Measurements from ENCODE around the gene CDH1. TPM values are rescaled to one million over a fixed set of nuclear protein-coding genes. Genes with fewer than 3 reads are reported as not detected.

The CDH1 gene
- total and polyA plus RNA-seq, 12 donors, result 0.01 to 0.82 (median 0.34) TPM; not detected in 7

DNA sequence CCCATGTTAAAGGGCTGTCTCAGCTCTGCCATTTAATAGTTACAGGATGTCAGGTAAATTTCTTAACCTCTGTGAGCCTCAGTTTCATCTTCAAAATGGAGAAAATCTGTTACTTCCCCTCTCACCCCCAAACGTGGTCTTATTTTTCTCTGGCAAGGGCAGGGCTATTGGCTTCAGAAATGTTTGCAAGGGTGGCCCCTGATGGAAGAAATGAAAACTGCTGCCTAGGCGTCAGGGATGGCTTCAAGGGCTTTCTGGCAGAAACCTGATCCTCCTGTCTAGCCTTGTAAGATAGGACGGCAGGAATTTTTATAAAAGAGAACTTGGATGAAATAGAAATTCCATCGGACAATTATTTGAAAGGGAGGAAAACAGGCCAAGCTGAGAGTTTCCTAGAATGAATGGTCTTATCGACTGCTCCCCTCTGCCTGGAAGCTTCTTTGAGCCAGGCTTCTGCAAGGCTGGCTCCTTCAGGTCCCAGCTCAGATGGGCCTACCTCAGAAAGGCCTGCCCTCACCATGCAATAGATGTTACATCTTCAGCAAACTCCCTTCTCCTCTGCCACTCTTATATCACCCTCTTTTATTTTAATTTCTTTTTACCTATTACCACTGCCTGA lies 63.3 kb downstream of the CDH1 start:
- H3K27me3 ChIP-seq, result no peaks in the 10 kb centered on the region
- H3K36me3 ChIP-seq, result no peaks in the 10 kb centered on the region
- H3K9me3 ChIP-seq, result no peaks in the 10 kb centered on the region
- ATAC-seq, result peak in 6 of 8 donors; percentile 44 to 74 (median 61)
- H3K4me3 ChIP-seq, result no peak overlapping the region
- TF ChIP-seq, protein P1, sequence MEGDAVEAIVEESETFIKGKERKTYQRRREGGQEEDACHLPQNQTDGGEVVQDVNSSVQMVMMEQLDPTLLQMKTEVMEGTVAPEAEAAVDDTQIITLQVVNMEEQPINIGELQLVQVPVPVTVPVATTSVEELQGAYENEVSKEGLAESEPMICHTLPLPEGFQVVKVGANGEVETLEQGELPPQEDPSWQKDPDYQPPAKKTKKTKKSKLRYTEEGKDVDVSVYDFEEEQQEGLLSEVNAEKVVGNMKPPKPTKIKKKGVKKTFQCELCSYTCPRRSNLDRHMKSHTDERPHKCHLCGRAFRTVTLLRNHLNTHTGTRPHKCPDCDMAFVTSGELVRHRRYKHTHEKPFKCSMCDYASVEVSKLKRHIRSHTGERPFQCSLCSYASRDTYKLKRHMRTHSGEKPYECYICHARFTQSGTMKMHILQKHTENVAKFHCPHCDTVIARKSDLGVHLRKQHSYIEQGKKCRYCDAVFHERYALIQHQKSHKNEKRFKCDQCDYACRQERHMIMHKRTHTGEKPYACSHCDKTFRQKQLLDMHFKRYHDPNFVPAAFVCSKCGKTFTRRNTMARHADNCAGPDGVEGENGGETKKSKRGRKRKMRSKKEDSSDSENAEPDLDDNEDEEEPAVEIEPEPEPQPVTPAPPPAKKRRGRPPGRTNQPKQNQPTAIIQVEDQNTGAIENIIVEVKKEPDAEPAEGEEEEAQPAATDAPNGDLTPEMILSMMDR (IDR thresholded peaks at IDR 0.05), result peak; percentile 23 to 71 (median 54)
- peak in 1 of 2 donors; percentile 45 for DNase-seq
- WGBS, 2 donors, result 13 to 14% methylated on average over 5 of the region's 5 CpGs
- intact Hi-C loops (cut with DNase I), result loop anchor here in 6 of 10 donors (2.0 to 10.0 kb wide), 4 partner anchors 210 to 276 kb away; no protein-coding TSS in a partner anchor
- no peak overlapping the region for H3K27ac ChIP-seq
- no peaks in the 10 kb centered on the region for H3K4me1 ChIP-seq

DNA sequence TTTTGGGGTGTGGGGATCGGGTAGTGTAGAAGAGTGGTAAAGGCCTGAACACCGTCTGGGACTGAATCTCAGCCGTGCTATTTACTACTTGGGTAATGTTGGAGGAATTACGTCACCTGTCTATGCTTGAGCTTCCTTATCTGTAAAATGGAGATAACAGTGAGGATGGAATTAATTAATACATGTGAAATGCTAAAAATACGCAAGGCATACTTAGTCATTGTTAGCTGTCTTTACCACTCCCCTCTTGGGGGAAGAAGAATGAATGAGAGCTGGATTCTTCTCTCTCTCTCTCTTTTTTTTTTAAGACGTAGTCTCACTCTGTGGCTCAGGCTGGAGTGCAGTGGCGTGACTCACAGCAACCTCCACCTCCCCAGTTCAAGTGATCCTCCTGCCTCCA lies 65.1 kb downstream of the CDH1 start:
- intact Hi-C loops (cut with DNase I), result loop anchor here in 4 of 10 donors (5.0 to 10.0 kb wide), 2 partner anchors 275 to 277 kb away; no protein-coding TSS in a partner anchor
- H3K27ac ChIP-seq, result no peak overlapping the region
- H3K4me3 ChIP-seq, result no peak overlapping the region
- TF ChIP-seq, protein P1 (IDR thresholded peaks at IDR 0.05), result no peak
- DNase-seq (no peak), ATAC-seq (no peak)
- no peaks in the 10 kb centered on the region for H3K27me3 ChIP-seq
- H3K9me3 ChIP-seq, result no peaks in the 10 kb centered on the region
- H3K36me3 ChIP-seq, result no peaks in the 10 kb centered on the region
- WGBS, 2 donors, result 77 to 82% methylated on average over 7 of the region's 7 CpGs
- no peaks in the 10 kb centered on the region for H3K4me1 ChIP-seq

DNA sequence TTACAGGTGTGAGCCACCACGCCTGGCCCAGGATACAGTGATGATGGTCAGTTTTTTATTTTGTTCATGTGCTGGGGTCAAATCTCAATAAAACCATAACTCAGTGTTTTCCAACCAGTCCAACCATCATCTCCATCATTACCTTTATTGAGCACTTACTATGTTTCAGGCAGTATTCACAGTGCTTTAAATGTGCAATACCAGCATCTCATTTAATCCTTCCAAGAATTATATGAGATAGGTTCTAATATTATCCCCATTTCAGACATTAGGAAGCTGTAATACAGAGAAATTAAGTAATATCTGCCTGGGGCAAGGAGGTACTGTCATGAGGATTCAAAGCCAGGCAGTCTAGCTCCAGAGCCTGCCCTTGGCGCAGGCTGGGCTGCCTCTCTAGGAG lies 69.3 kb downstream of the CDH1 start:
- intact Hi-C loops (cut with DNase I), result loop anchor here in 2 of 10 donors (10.0 kb wide), 1 partner anchor 282 kb away; no protein-coding TSS in a partner anchor
- H3K4me3 ChIP-seq, result no peak overlapping the region

DNA sequence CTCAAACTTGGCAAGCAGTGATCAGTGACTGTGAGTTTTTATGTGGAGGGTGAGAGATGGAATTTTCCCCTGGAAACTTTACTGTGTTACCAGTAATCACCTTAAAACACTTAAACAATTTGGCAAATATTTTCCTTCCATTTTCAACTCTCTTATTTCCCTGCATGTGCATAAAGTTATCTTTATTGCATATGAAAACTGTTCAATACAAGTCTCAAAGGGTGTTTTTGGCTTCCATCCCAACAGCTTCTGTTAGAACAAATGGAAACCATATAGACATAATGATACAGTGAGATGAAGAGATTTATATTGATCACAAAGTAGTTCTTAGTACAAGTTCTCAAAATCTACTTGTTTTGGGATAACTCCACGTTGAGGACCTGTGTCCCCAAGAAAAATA lies 69.9 kb downstream of the CDH1 start:
- Histone ChIP-seq H3K9me3 (no peaks in the 10 kb centered on the region), H3K27me3 (peaks cover 0 to 3% (median 0%) of the 10 kb centered on the region in 7 donors), H3K4me1 (no peaks in the 10 kb centered on the region), H3K27ac (no peak overlapping the region), H3K4me3 (no peak overlapping the region), H3K36me3 (no peaks in the 10 kb centered on the region)
- intact Hi-C loops (cut with DNase I), result loop anchor here in 2 of 10 donors (10.0 kb wide), 1 partner anchor 282 kb away; no protein-coding TSS in a partner anchor
- DNase-seq, result no peak
- 60 to 78% methylated on average over 1 of the region's 1 CpG for WGBS, 2 donors
- TF ChIP-seq, protein P1 (IDR thresholded peaks at IDR 0.05), result no peak
- ATAC-seq, result no peak

More for the DNA sequence above, 69.3 kb downstream of the CDH1 start:
- DNase-seq (no peak), ATAC-seq (no peak)
- TF ChIP-seq, protein P1 (IDR thresholded peaks at IDR 0.05), result no peak
- Histone ChIP-seq H3K9me3 (no peaks in the 10 kb centered on the region), H3K27me3 (peaks cover 0 to 3% (median 0%) of the 10 kb centered on the region in 7 donors), H3K27ac (no peak overlapping the region), H3K36me3 (no peaks in the 10 kb centered on the region), H3K4me1 (no peaks in the 10 kb centered on the region)
- WGBS, 2 donors, result 87 to 90% methylated on average over 2 of the region's 2 CpGs

All from heart right ventricle (tissue), 16 donors.